Esophagus muscularis mucosa (tissue), 4 donors: ENCODE results near the gene ALDH1A3. TPM values are rescaled to one million over a fixed set of nuclear protein-coding genes. Genes with fewer than 3 reads are reported as not detected.

Experiments
- DNase-seq: peaks from one replicate; pipeline ENCODE4 v3.0.0-alpha.2; 2017; ENCODE audit errors: extremely low spot score
- H3K27ac ChIP-seq, 4 donors: fragments of 200-600 bp; sonication (generic); replicated peaks in 1 of 4; 1 replicate in 3 of 4; 2 replicates in 1 of 4; pipeline ENCODE4 v1.5.1; 2016 to 2019; ENCODE audit warnings: mild to moderate bottlenecking in 1 of 4
- H3K27me3 ChIP-seq, 4 donors: fragments of 200-600 bp; sonication (generic); one replicate each; pipeline versions ENCODE4 v1.5.1 to v1.6.0; 2016 to 2019
- H3K36me3 ChIP-seq, 4 donors: fragments of 200-600 bp; sonication (generic); one replicate each; pipeline ENCODE4 v1.5.1; 2016 to 2019
- H3K4me1 ChIP-seq, 4 donors: fragments of 200-600 bp; sonication (generic); one replicate each; pipeline ENCODE4 v1.5.1; 2016 to 2019
- H3K4me3 ChIP-seq, 4 donors: fragments of 200-600 bp; sonication (generic); 1 replicate in 2 of 4; 2 replicates in 2 of 4; pipeline ENCODE4 v1.5.1; 2016 to 2019; ENCODE audit warnings: mild to moderate bottlenecking in 4 of 4, moderate library complexity in 1 of 4
- H3K9me3 ChIP-seq, 4 donors: fragments of 200-600 bp; sonication (generic); 1 replicate in 3 of 4; 2 replicates in 1 of 4; pipeline ENCODE4 v1.5.1; 2016 to 2019
- EP300 ChIP-seq: sonication (generic); formaldehyde crosslinking; IDR thresholded peaks from one replicate; pipeline ENCODE4 v1.6.1; 2017; ENCODE audit warnings: antibody characterized with exemption
- POLR2A ChIP-seq: fragments of 450-650 bp; IDR thresholded peaks from one replicate; pipeline ENCODE4 v1.6.1; 2017; ENCODE audit warnings: antibody characterized with exemption, moderate library complexity, mild to moderate bottlenecking, low read depth
- POLR2AphosphoS5 ChIP-seq, 2 donors: sonication (generic); formaldehyde crosslinking; IDR thresholded peaks; one replicate each; pipeline ENCODE4 v1.6.1; 2017; ENCODE audit warnings: antibody characterized with exemption in 2 of 2
- WGBS: methylation state at CpG from one replicate; pipeline ENCODE4 v1.1.5; 2018; 5-methylcytosine and 5-hydroxymethylcytosine counted together
- intact Hi-C: fragments of 100-400 bp; cut with DNase I; formaldehyde crosslinking; loops from one replicate; pipeline ENCODE4 v1.15.1; 2023
- total RNA-seq, 4 donors: library from RNA; depleted of rRNA; stranded (reverse); fragments of >200 nt; gene quantifications; one replicate each; pipeline versions ENCODE4 v1.1.0 to v1.2.1, GENCODE V29; 2016
- TF ChIP-seq, protein P1 (sequence below), 3 experiments: fragments of 200-600 bp in 2 of 3; fragments of 450-650 bp in 1 of 3; sonication (generic) in 2 of 3; IDR thresholded peaks; one replicate each; pipeline ENCODE4 v1.5.1; 2017 to 2019; ENCODE audit warnings: antibody characterized with exemption in 3 of 3, mild to moderate bottlenecking in 2 of 3, moderate library complexity in 1 of 3

Gene ALDH1A3
- total RNA-seq, 4 donors from 2014 or later: 36.7 to 131 (median 59.4) TPM

DNA sequence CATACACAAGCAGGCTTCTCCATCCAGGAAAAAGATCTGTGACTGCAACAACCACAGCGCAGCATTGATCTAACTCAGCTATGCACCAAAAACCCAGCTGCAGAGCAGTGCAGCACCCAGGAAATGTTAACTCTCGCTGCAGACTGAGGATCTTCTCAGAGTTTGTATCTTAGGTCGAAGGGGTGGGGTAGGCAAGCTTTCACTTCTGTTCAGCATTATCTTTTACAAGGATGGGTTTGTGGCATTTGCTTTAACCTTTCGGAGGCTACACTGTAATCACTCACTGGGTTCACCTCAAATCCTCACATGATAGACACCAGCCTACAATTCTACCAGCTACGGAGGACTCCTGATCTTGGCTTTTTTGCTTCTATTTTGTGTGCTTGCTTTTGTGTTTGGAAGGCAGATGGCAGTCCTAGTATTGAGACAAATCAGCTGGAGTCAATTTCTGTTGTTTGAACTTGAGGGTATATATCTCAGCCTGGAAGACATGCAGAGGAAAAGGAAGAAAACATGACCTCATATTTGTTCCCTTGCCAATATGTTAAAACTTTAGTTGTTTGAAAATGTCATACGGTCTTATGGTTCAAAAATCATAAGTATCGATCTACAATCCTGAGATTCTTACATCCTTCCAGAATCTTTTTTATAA lies 64.7 kb downstream of the ALDH1A3 start:
- no peak for TF ChIP-seq EP300
- TF ChIP-seq POLR2AphosphoS5 (IDR thresholded peaks at IDR 0.05): no peak
- TF ChIP-seq POLR2A: no peak
- TF ChIP-seq, protein P1, sequence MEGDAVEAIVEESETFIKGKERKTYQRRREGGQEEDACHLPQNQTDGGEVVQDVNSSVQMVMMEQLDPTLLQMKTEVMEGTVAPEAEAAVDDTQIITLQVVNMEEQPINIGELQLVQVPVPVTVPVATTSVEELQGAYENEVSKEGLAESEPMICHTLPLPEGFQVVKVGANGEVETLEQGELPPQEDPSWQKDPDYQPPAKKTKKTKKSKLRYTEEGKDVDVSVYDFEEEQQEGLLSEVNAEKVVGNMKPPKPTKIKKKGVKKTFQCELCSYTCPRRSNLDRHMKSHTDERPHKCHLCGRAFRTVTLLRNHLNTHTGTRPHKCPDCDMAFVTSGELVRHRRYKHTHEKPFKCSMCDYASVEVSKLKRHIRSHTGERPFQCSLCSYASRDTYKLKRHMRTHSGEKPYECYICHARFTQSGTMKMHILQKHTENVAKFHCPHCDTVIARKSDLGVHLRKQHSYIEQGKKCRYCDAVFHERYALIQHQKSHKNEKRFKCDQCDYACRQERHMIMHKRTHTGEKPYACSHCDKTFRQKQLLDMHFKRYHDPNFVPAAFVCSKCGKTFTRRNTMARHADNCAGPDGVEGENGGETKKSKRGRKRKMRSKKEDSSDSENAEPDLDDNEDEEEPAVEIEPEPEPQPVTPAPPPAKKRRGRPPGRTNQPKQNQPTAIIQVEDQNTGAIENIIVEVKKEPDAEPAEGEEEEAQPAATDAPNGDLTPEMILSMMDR (IDR thresholded peaks at IDR 0.05): no peak
- 74% methylated on average over 7 of the region's 7 CpGs for WGBS
- H3K36me3 ChIP-seq: no peaks in the 10 kb centered on the region
- H3K4me1 ChIP-seq: peaks cover 0 to 9% (median 3%) of the 10 kb centered on the region in 4 donors
- H3K4me3 ChIP-seq: no peak overlapping the region
- H3K27ac ChIP-seq: no peak overlapping the region
- intact Hi-C loops: no loop called here
- no peaks in the 10 kb centered on the region for H3K27me3 ChIP-seq
- DNase-seq: no peak
- H3K9me3 ChIP-seq: no peaks in the 10 kb centered on the region

DNA sequence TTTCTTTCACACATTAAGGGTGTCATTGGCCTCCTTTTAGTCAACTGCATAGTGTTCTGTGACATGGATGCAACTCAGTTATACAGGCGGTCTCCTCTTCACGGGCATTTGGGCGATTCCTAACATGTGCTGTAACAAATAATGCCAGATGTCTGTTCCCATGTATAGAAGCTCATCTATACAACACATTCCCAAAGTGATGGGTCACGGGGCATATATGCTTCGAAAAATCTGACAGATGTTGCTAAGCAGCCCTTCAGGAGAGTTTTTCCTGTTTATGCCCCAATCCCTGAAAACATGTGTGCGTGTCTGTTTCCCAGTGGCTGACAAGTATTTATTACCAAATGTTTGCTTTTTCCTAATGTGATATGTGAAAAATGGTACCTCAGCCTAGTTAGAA lies 65.4 kb downstream of the ALDH1A3 start:
- Histone ChIP-seq H3K27me3 (no peaks in the 10 kb centered on the region), H3K36me3 (no peaks in the 10 kb centered on the region), H3K4me3 (no peak overlapping the region), H3K9me3 (no peaks in the 10 kb centered on the region), H3K27ac (no peak overlapping the region), H3K4me1 (peaks cover 0 to 9% (median 3%) of the 10 kb centered on the region in 4 donors)
- intact Hi-C loops: no loop called here
- 84% methylated on average over 6 of the region's 6 CpGs for WGBS
- no peak for TF ChIP-seq EP300
- no peak for TF ChIP-seq POLR2AphosphoS5 (IDR thresholded peaks at IDR 0.05)
- TF ChIP-seq, protein P1 (IDR thresholded peaks at IDR 0.05): no peak
- TF ChIP-seq POLR2A: no peak
- no peak for DNase-seq

DNA sequence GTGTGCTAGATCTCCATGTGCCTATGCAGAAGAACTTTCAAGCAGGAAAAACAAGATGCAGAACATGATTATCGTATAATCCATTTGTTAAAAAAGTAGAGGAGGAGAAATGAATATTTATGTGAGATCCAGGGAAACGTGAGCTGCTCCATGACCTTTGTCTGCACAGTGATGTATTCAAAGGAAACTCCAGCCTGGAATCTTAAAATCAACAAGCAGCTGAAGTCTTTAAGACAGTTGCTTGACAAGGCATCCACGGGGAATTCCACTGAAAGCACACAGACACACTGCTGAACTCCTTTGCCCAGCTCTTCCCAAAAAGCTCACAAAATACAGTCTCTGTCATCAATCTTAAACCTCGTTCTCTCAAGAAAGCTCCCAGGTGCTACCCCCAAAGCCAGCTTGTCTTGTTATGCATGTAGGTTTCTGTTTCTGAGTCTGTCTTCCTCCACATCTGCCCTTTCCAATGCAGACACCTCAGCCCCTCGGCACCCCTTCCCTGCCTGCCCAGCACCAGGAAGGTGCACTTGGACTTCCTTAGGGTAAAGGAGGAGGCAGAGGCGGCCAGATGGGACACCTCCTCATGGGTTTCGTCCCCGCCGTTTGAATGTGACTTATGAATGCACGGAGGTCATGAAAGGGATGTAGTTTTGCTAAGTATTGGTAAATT lies 68.3 kb downstream of the ALDH1A3 start:
- H3K4me1 ChIP-seq: peaks cover 0 to 9% (median 3%) of the 10 kb centered on the region in 4 donors
- WGBS: 66% methylated on average over 10 of the region's 10 CpGs
- TF ChIP-seq POLR2A (no peak), EP300 (no peak), POLR2AphosphoS5 (IDR thresholded peaks at IDR 0.05) (no peak)
- TF ChIP-seq, protein P1 (IDR thresholded peaks at IDR 0.05): no peak

DNA sequence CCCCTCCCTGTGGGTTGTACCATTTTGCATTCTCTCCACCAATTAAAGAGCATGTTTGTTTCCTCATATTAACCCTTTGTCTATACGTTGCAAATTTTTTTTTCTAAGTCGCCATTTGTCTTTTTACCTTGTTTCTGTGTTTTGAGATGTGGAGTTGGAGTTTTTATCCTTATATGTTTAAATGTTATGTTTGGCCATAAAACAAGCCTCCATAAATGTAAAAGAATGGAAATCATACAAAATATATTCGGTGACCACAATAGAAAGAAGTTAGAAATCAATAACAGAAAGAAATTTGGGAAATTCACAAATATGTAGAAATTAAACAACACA lies 68.8 kb downstream of the ALDH1A3 start:
- TF ChIP-seq POLR2AphosphoS5 (IDR thresholded peaks at IDR 0.05) (no peak), POLR2A (no peak), EP300 (no peak)
- TF ChIP-seq, protein P1 (IDR thresholded peaks at IDR 0.05): no peak
- WGBS: 85% methylated on average over 3 of the region's 3 CpGs

More for the DNA sequence above, 68.3 kb downstream of the ALDH1A3 start:
- DNase-seq: no peak
- Histone ChIP-seq H3K4me3 (no peak overlapping the region), H3K36me3 (no peaks in the 10 kb centered on the region), H3K27ac (no peak overlapping the region), H3K27me3 (no peaks in the 10 kb centered on the region), H3K9me3 (no peaks in the 10 kb centered on the region)
- intact Hi-C loops: no loop called here

More for the DNA sequence above, 68.8 kb downstream of the ALDH1A3 start:
- intact Hi-C loops: no loop called here
- Histone ChIP-seq H3K4me3 (no peak overlapping the region), H3K36me3 (no peaks in the 10 kb centered on the region), H3K4me1 (peaks cover 0 to 9% (median 3%) of the 10 kb centered on the region in 4 donors), H3K9me3 (no peaks in the 10 kb centered on the region), H3K27ac (no peak overlapping the region), H3K27me3 (no peaks in the 10 kb centered on the region)
- DNase-seq: no peak
